Muscle of leg (tissue), 11 donors: Measurements from ENCODE around the gene CCL3. TPM values are rescaled to one million over a fixed set of nuclear protein-coding genes. Genes with fewer than 3 reads are reported as not detected.

ENCODE experiments used
- DNase-seq: peaks from one replicate; pipeline ENCODE4 v3.0.0; 2013
- H3K27ac ChIP-seq: one replicate; pipeline ENCODE4 v1.5.1; 2013; ENCODE audit warnings: mild to moderate bottlenecking, low read length, control low read depth
- H3K27me3 ChIP-seq: one replicate; pipeline ENCODE4 v1.6.1; 2013; ENCODE audit warnings: low read length; ENCODE audit not compliant: control insufficient read depth, insufficient read depth
- H3K36me3 ChIP-seq: one replicate; pipeline ENCODE4 v1.6.1; 2013; ENCODE audit warnings: low read length; ENCODE audit not compliant: control insufficient read depth, insufficient read depth
- H3K4me1 ChIP-seq: one replicate; pipeline ENCODE4 v1.6.1; 2013; ENCODE audit warnings: low read length; ENCODE audit not compliant: control insufficient read depth, insufficient read depth
- H3K4me3 ChIP-seq: one replicate; pipeline ENCODE4 v1.5.1; 2013; ENCODE audit warnings: low read length, control low read depth
- H3K9me3 ChIP-seq: replicated peaks from 2 replicates; pipeline ENCODE4 v1.6.1; 2013; ENCODE audit warnings: low read depth, low read length; ENCODE audit not compliant: control insufficient read depth
- WGBS: methylation state at CpG from one replicate; pipeline ENCODE4 v1.1.5; 2013; ENCODE audit warnings: missing lambda C conversion rate; ENCODE audit not compliant: insufficient coverage; 5-methylcytosine and 5-hydroxymethylcytosine counted together
- polyA plus RNA-seq, 8 donors: library from polyadenylated mRNA; unstranded; fragments of 120-200 nt; gene quantifications; one replicate each; pipeline versions ENCODE4 v1.2.1 to v1.2.3, GENCODE V29; 2013; ENCODE audit warnings: inconsistent platforms in 1 of 8, low replicate concordance in 1 of 8; ENCODE audit not compliant: insufficient read length in 8 of 8, insufficient read depth in 1 of 8
- total RNA-seq: library from RNA; stranded (reverse); fragments of 120-200 nt; gene quantifications from one replicate; pipeline ENCODE4 v1.2.4, GENCODE V29; 2013

CCL3 gene
- total and polyA plus RNA-seq, 9 donors = 2.4 to 11.8 (median 5.8) TPM

DNA sequence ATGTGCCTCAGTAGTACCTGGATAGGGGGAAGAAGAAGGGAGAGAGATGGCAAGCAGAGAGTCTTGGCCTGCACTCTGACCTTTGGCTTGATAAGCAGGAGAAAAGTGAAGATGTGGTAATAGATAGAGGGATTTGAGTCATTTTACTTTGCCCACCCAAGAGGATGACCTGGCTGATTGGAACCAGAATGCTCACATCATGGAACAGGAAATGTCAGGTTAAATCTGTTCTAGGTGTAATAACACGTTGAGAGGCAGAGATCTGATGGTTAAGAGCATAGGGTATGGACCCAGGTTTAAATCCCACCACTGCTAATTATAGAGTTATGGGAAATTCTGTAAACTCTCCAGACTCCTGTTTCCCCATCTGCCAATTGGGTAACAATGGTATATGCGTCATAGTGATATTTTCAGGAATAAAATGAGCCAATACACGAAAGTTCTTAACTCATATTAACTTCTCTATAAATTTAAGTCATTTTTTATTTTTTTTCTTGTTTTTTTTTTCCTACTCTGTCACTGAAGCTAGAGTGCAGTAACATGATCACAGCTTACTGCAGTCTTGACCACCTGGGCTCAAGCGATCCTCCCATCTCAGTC, 33.9 kb downstream of the CCL3 start:
- Histone ChIP-seq H3K27me3 (no peaks in the 10 kb centered on the region), H3K9me3 (no peaks in the 10 kb centered on the region), H3K27ac (no peak overlapping the region), H3K4me3 (no peak overlapping the region), H3K4me1 (no peaks in the 10 kb centered on the region), H3K36me3 (no peaks in the 10 kb centered on the region)
- 83% methylated on average over 1 of the region's 4 CpGs for whole genome bisulfite sequencing
- no peak for DNase-seq

DNA sequence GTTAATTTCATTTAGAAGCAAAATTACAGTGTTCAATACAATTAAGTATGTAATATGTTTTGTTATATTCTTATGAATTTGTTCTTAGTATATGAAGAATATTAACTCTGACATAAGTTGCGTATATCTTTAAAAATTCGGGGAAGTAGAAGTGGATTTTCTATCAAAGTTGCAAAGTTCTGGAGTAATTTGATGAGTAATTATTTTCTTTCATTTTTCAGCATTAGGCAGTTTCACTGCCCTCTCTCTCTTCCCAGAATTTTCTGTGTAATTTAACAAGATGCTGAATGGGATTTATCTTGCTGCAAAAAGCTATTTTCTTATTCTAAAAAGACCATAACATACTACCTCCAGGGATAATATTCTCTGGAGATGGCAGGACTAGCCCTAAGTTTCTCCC, 34.8 kb downstream of the CCL3 start:
- H3K4me1 ChIP-seq = no peaks in the 10 kb centered on the region
- no peak for DNase-seq
- WGBS = no CpG with 5 or more reads among the region's 2 CpGs
- H3K27ac ChIP-seq = no peak overlapping the region
- no peaks in the 10 kb centered on the region for H3K27me3 ChIP-seq
- H3K36me3 ChIP-seq = no peaks in the 10 kb centered on the region
- no peaks in the 10 kb centered on the region for H3K9me3 ChIP-seq
- no peak overlapping the region for H3K4me3 ChIP-seq

DNA sequence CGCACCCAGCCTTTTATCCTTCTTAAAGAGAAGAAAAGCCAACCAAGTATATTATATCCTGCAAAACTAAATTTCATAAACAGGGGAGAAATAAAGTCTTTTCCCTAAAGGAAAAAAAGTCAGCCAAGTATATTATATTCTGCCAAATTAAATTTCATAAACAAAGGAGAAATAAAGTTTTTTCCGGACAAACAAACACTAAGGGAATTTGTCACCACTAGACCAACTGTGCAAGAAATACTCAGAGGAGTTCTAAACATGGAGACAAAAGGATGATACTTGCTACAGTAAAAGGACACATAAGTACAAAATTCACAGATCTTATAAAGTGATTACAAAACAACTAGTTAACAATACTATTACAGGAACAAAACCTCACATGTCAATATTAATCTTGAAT, 40.3 kb downstream of the CCL3 start:
- H3K4me1 ChIP-seq = no peaks in the 10 kb centered on the region
- H3K36me3 ChIP-seq = no peaks in the 10 kb centered on the region
- no peak for DNase-seq
- peaks cover 8% of the 10 kb centered on the region for H3K9me3 ChIP-seq
- no peak overlapping the region for H3K4me3 ChIP-seq
- H3K27me3 ChIP-seq = no peaks in the 10 kb centered on the region
- H3K27ac ChIP-seq = no peak overlapping the region
- no CpG with 5 or more reads among the region's 2 CpGs for WGBS

DNA sequence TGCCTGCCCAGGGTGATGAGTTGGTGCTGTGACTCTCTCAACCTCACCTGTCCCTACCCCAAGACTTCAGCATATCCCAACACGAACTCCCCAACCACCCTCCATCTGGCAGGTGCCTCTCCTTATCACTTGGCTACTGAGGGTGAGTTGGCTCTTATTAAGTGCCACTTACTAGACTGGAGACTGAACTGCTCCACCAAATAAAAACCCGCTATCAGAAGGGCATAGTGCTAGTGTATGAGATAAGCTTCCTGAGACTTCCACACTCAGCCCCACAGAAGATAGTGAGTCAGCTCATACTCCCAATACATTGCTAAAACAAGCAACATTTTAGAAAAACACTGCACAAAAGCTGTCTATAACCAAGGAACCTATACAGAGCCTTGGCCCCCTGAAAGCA, 41.9 kb downstream of the CCL3 start:
- no CpG with 5 or more reads among the region's 2 CpGs for WGBS
- no peak overlapping the region for H3K27ac ChIP-seq
- DNase-seq = no peak
- no peak overlapping the region for H3K4me3 ChIP-seq
- H3K27me3 ChIP-seq = no peaks in the 10 kb centered on the region
- H3K4me1 ChIP-seq = no peaks in the 10 kb centered on the region
- H3K9me3 ChIP-seq = peaks cover 8% of the 10 kb centered on the region
- H3K36me3 ChIP-seq = no peaks in the 10 kb centered on the region

Other genes with a start within 250 kb of the CCL3 start
- not detected for gene HEATR9, start 221.3 kb downstream of the CCL3 start, total RNA-seq
- under 1 TPM in 3 of 8 donors, not detected in 5; 0.09 to 0.17 (median 0.10) TPM for gene HEATR9, start 221.3 kb downstream of the CCL3 start, polyA plus RNA-seq
- 0.75 TPM for gene CCL5, start 209.8 kb downstream of the CCL3 start, total RNA-seq
- gene CCL5, start 209.8 kb downstream of the CCL3 start, polyA plus RNA-seq = 1 to 10 TPM in 3 of 8 donors, under 1 TPM in 5; 0.60 to 1.7 (median 0.87) TPM
- 0.58 TPM for gene RDM1, start 159.4 kb downstream of the CCL3 start, total RNA-seq
- 1 to 10 TPM in 2 of 8 donors, under 1 TPM in 6; 0.39 to 1.4 (median 0.78) TPM for gene RDM1, start 159.4 kb downstream of the CCL3 start, polyA plus RNA-seq
- gene LYZL6, start 146.4 kb downstream of the CCL3 start, total RNA-seq = not detected
- gene LYZL6, start 146.4 kb downstream of the CCL3 start, polyA plus RNA-seq = not detected
- gene CCL16, start 108.6 kb downstream of the CCL3 start, total RNA-seq = 0.22 TPM
- gene CCL16, start 108.6 kb downstream of the CCL3 start, polyA plus RNA-seq = under 1 TPM; 0.11 to 0.53 (median 0.18) TPM
- gene CCL14, start 103.4 kb downstream of the CCL3 start, total RNA-seq = 15.2 TPM
- 10 to 100 TPM; 17.7 to 32.3 (median 25.3) TPM for gene CCL14, start 103.4 kb downstream of the CCL3 start, polyA plus RNA-seq
- not detected for gene CCL15, start 88.6 kb downstream of the CCL3 start, total RNA-seq
- under 1 TPM in 1 of 8 donors, not detected in 7; 0.63 TPM for gene CCL15, start 88.6 kb downstream of the CCL3 start, polyA plus RNA-seq
- not detected for gene CCL23, start 72.2 kb downstream of the CCL3 start, total RNA-seq
- under 1 TPM in 1 of 8 donors, not detected in 7; 1.00 TPM for gene CCL23, start 72.2 kb downstream of the CCL3 start, polyA plus RNA-seq
- not detected for gene CCL18, start 25.9 kb downstream of the CCL3 start, total RNA-seq
- gene CCL18, start 25.9 kb downstream of the CCL3 start, polyA plus RNA-seq = under 1 TPM in 3 of 8 donors, not detected in 5; 0.23 to 0.62 (median 0.23) TPM
- gene CCL4, start 13.7 kb upstream of the CCL3 start, total RNA-seq = 3.5 TPM
- gene CCL4, start 13.7 kb upstream of the CCL3 start, polyA plus RNA-seq = 1 to 10 TPM; 1.1 to 7.7 (median 2.2) TPM
- gene TBC1D3B, start 86.5 kb upstream of the CCL3 start, total RNA-seq = 4.4 TPM
- gene TBC1D3B, start 86.5 kb upstream of the CCL3 start, polyA plus RNA-seq = 10 to 100 TPM in 3 of 8 donors, 1 to 10 TPM in 5; 3.9 to 16.7 (median 7.7) TPM
- gene CCL3L1, start 106.6 kb upstream of the CCL3 start, total RNA-seq = 2.0 TPM
- 1 to 10 TPM in 6 of 8 donors, under 1 TPM in 1, not detected in 1; 0.74 to 7.9 (median 1.3) TPM for gene CCL3L1, start 106.6 kb upstream of the CCL3 start, polyA plus RNA-seq
- 3.7 TPM for gene CCL4L2, start 120.9 kb upstream of the CCL3 start, total RNA-seq
- gene CCL4L2, start 120.9 kb upstream of the CCL3 start, polyA plus RNA-seq = 10 to 100 TPM in 1 of 8 donors, 1 to 10 TPM in 5, under 1 TPM in 1, not detected in 1; 0.88 to 13.6 (median 2.7) TPM
- 0.09 TPM for gene TBC1D3I, start 174.4 kb upstream of the CCL3 start, total RNA-seq
- 1 to 10 TPM in 4 of 8 donors, under 1 TPM in 2, not detected in 2; 0.53 to 3.0 (median 1.3) TPM for gene TBC1D3I, start 174.4 kb upstream of the CCL3 start, polyA plus RNA-seq
- gene TBC1D3G, start 233.7 kb upstream of the CCL3 start, total RNA-seq = not detected
- gene TBC1D3G, start 233.7 kb upstream of the CCL3 start, polyA plus RNA-seq = not detected